Glutamatergic neuron (in vitro differentiated cells): ENCODE measurements around the gene TNRC18. TPM values are rescaled to one million over a fixed set of nuclear protein-coding genes. Genes with fewer than 3 reads are reported as not detected.
"Not testable (repeated sequence)": the region's sequence is repeated elsewhere in the genome, so short reads cannot be mapped to it uniquely, and the experiment has no call there.

Experiments used
- DNase-seq: peaks from one replicate; pipeline ENCODE4 v3.0.0; 2022
- H3K27ac Mint-ChIP-seq: one replicate; pipeline ENCODE4 v1.8.0; 2020; ENCODE audit warnings: mild to moderate bottlenecking, mixed read lengths, inconsistent platforms; ENCODE audit not compliant: unreplicated experiment
- H3K27me3 Mint-ChIP-seq: one replicate; pipeline ENCODE4 v1.8.0; 2020; ENCODE audit warnings: mild to moderate bottlenecking, moderate library complexity, mixed read lengths, inconsistent platforms; ENCODE audit not compliant: unreplicated experiment
- H3K36me3 Mint-ChIP-seq: one replicate; pipeline ENCODE4 v1.8.0; 2020; ENCODE audit warnings: mild to moderate bottlenecking, mixed read lengths, inconsistent platforms; ENCODE audit not compliant: unreplicated experiment
- H3K4me1 Mint-ChIP-seq: one replicate; pipeline ENCODE4 v1.8.0; 2020; ENCODE audit warnings: mild to moderate bottlenecking, low read depth, mixed read lengths, inconsistent platforms; ENCODE audit not compliant: unreplicated experiment
- H3K4me3 Mint-ChIP-seq: one replicate; pipeline ENCODE4 v1.8.0; 2020; ENCODE audit warnings: mild to moderate bottlenecking, mixed read lengths, inconsistent platforms; ENCODE audit not compliant: unreplicated experiment
- H3K9me3 Mint-ChIP-seq: one replicate; pipeline ENCODE4 v1.8.0; 2020; ENCODE audit warnings: mild to moderate bottlenecking, moderate library complexity, mixed read lengths, inconsistent platforms; ENCODE audit not compliant: unreplicated experiment
- CTCF ChIP-seq: fragments of 200-600 bp; sonication (generic); IDR thresholded peaks from one replicate; pipeline ENCODE4 v1.5.0; 2021; ENCODE audit not compliant: partially characterized antibody, unreplicated experiment
- total RNA-seq: library from RNA; stranded (reverse); fragmentation: NEBNext Ultra II Directional; extraction: Animal tissue kit (Norgen Biotek cat#: 25700); gene quantifications from one replicate; pipeline ENCODE4 v1.2.1, GENCODE V29; 2021; ENCODE audit not compliant: unreplicated experiment

Gene TNRC18
- total RNA-seq, 1 donor from 2014 or later = 54.6 TPM

GRCh38 chr7:5279734-5280133 is 143.9 kb downstream of the TNRC18 start:
- no peaks in the 10 kb centered on the region for H3K36me3 Mint-ChIP-seq
- H3K27ac Mint-ChIP-seq = no peak overlapping the region

GRCh38 chr7:5278766-5279165 is 144.9 kb downstream of the TNRC18 start:
- DNase-seq = no peak
- Mint-ChIP-seq H3K9me3 (peaks cover 5% of the 10 kb centered on the region), H3K4me1 (no peaks in the 10 kb centered on the region), H3K27me3 (peaks cover 14% of the 10 kb centered on the region), H3K27ac (no peak overlapping the region), H3K36me3 (no peaks in the 10 kb centered on the region), H3K4me3 (no peak overlapping the region)
- no peak for TF ChIP-seq CTCF

More at GRCh38 chr7:5279734-5280133, 143.9 kb downstream of the TNRC18 start:
- Mint-ChIP-seq H3K27me3 (peaks cover 17% of the 10 kb centered on the region), H3K4me1 (no peaks in the 10 kb centered on the region), H3K4me3 (no peak overlapping the region), H3K9me3 (peaks cover 5% of the 10 kb centered on the region)
- TF ChIP-seq CTCF = no peak
- no peak for DNase-seq

- H3K9me3 Mint-ChIP-seq = peaks cover 5% of the 10 kb centered on the region
- no peaks in the 10 kb centered on the region for H3K4me1 Mint-ChIP-seq
- H3K4me3 Mint-ChIP-seq = no peak overlapping the region
- DNase-seq = no peak
- no peaks in the 10 kb centered on the region for H3K36me3 Mint-ChIP-seq
- H3K27ac Mint-ChIP-seq = peak overlapping the region; percentile 22
- TF ChIP-seq CTCF = no peak
- peaks cover 16% of the 10 kb centered on the region for H3K27me3 Mint-ChIP-seq
Measured at GRCh38 chr7:5276611-5277010, 147.0 kb downstream of the TNRC18 start.

GRCh38 chr7:5276123-5276522 is 147.5 kb downstream of the TNRC18 start:
- H3K4me3 Mint-ChIP-seq, H3K27ac Mint-ChIP-seq: not testable (repeated sequence)

GRCh38 chr7:5275510-5275909 is 148.1 kb downstream of the TNRC18 start:
- not testable (repeated sequence) for H3K4me3 Mint-ChIP-seq, H3K27ac Mint-ChIP-seq, H3K36me3 Mint-ChIP-seq, H3K9me3 Mint-ChIP-seq, DNase-seq, H3K4me1 Mint-ChIP-seq
- H3K27me3 Mint-ChIP-seq = peaks cover 16% of the 10 kb centered on the region

More at GRCh38 chr7:5276123-5276522, 147.5 kb downstream of the TNRC18 start:
- peaks cover 16% of the 10 kb centered on the region for H3K27me3 Mint-ChIP-seq
- H3K4me1 Mint-ChIP-seq, DNase-seq, H3K36me3 Mint-ChIP-seq, H3K9me3 Mint-ChIP-seq: not testable (repeated sequence)

GRCh38 chr7:5274985-5275431 is 148.6 kb downstream of the TNRC18 start:
- H3K4me1 Mint-ChIP-seq, DNase-seq, H3K9me3 Mint-ChIP-seq, H3K36me3 Mint-ChIP-seq, H3K27ac Mint-ChIP-seq, H3K4me3 Mint-ChIP-seq: not testable (repeated sequence)
- peaks cover 16% of the 10 kb centered on the region for H3K27me3 Mint-ChIP-seq

GRCh38 chr7:5274441-5274840 is 149.2 kb downstream of the TNRC18 start:
- no peak overlapping the region for H3K27ac Mint-ChIP-seq
- H3K4me3 Mint-ChIP-seq = no peak overlapping the region
- peaks cover 3% of the 10 kb centered on the region for H3K9me3 Mint-ChIP-seq
- no peaks in the 10 kb centered on the region for H3K36me3 Mint-ChIP-seq
- no peak for TF ChIP-seq CTCF
- peaks cover 14% of the 10 kb centered on the region for H3K27me3 Mint-ChIP-seq
- no peaks in the 10 kb centered on the region for H3K4me1 Mint-ChIP-seq
- no peak for DNase-seq

- not testable (repeated sequence) for H3K27ac Mint-ChIP-seq, H3K4me3 Mint-ChIP-seq, DNase-seq, H3K36me3 Mint-ChIP-seq, H3K4me1 Mint-ChIP-seq, H3K9me3 Mint-ChIP-seq
- peaks cover 13% of the 10 kb centered on the region for H3K27me3 Mint-ChIP-seq
Measured at GRCh38 chr7:5273831-5274405, 149.7 kb downstream of the TNRC18 start.
